ENCODE measurements around the gene ATG9A.

DNA sequence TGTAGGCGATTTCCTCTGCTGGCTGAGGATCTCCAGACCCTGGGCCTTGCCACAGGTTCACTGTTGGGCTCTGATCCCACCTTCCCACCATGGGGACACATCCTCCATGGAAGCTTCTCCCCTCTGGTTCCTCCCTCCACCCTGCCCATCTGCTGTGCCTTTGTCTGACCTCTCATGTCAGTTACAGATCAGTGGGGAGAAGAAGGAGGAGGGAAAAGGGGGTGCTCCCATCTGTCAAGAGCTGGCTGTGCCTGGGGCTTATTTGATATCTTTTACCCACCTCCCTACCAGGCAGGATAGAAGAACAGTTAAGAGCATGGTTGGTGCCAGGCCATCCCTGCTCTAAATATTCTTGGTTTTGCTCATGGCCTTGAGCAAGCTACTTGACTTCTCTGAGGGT is 37.5 kb upstream of the ATG9A start:
- TF ChIP-seq, protein P1, sequence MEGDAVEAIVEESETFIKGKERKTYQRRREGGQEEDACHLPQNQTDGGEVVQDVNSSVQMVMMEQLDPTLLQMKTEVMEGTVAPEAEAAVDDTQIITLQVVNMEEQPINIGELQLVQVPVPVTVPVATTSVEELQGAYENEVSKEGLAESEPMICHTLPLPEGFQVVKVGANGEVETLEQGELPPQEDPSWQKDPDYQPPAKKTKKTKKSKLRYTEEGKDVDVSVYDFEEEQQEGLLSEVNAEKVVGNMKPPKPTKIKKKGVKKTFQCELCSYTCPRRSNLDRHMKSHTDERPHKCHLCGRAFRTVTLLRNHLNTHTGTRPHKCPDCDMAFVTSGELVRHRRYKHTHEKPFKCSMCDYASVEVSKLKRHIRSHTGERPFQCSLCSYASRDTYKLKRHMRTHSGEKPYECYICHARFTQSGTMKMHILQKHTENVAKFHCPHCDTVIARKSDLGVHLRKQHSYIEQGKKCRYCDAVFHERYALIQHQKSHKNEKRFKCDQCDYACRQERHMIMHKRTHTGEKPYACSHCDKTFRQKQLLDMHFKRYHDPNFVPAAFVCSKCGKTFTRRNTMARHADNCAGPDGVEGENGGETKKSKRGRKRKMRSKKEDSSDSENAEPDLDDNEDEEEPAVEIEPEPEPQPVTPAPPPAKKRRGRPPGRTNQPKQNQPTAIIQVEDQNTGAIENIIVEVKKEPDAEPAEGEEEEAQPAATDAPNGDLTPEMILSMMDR (IDR thresholded peaks at IDR 0.05), result no peak
- no peak for TF ChIP-seq POLR2A (IDR thresholded peaks at IDR 0.05)

Measured in body of pancreas (tissue), 4 donors.